ENCODE data around the gene WFDC8.

WFDC8 gene

GRCh38 chr20:45547206-45547770 is 31.8 kb downstream of the WFDC8 start, which contains the start of gene EPPIN:
Gene EPPIN, minus strand, starts transcription at chr20:45547401. Its CDS starts 44 bp downstream, at chr20:45547357.
- DNase-seq (ENCODE audit: low spot score) = no peak

- DNase-seq (ENCODE audit: low spot score) = no peak
Measured at GRCh38 chr20:45545754-45546453, 33.2 kb downstream of the WFDC8 start.

- no peak for DNase-seq (ENCODE audit: low spot score)
Measured at GRCh38 chr20:45545351-45545750, 33.7 kb downstream of the WFDC8 start.

GRCh38 chr20:45539382-45539781 is 39.7 kb downstream of the WFDC8 start, which contains the start of gene WFDC6:
Gene WFDC6, minus strand, starts transcription at chr20:45539482. Its CDS starts 75 bp downstream, at chr20:45539407.
- no peak for DNase-seq (ENCODE audit: low spot score)

- DNase-seq (ENCODE audit: low spot score) = no peak
Measured at GRCh38 chr20:45538209-45538799, 40.8 kb downstream of the WFDC8 start.

- no peak for DNase-seq (ENCODE audit: low spot score)
Measured at GRCh38 chr20:45527294-45527693, 51.8 kb downstream of the WFDC8 start.

GRCh38 chr20:45523821-45524220 is 55.3 kb downstream of the WFDC8 start:
- DNase-seq (ENCODE audit: low spot score) = no peak

GRCh38 chr20:45518282-45518681 is 60.8 kb downstream of the WFDC8 start:
- DNase-seq (ENCODE audit: low spot score) = no peak

- no peak for DNase-seq (ENCODE audit: low spot score)
Measured at GRCh38 chr20:45515147-45515913, 63.8 kb downstream of the WFDC8 start, which contains the start of gene SPINT3. Gene SPINT3, minus strand, starts transcription at chr20:45515622. Its CDS starts 14 bp downstream, at chr20:45515608.

- no peak for DNase-seq (ENCODE audit: low spot score)
Measured at GRCh38 chr20:45510242-45510862, 68.7 kb downstream of the WFDC8 start.

GRCh38 chr20:45509091-45509490 is 70.0 kb downstream of the WFDC8 start:
- DNase-seq (ENCODE audit: low spot score) = no peak

- DNase-seq (ENCODE audit: low spot score) = no peak
Measured at GRCh38 chr20:45508068-45508886, 70.8 kb downstream of the WFDC8 start.

GRCh38 chr20:45507011-45507820 is 71.9 kb downstream of the WFDC8 start:
- DNase-seq (ENCODE audit: low spot score) = no peak

GRCh38 chr20:45506398-45506797 is 72.7 kb downstream of the WFDC8 start:
- no peak for DNase-seq (ENCODE audit: low spot score)

- DNase-seq (ENCODE audit: low spot score) = no peak
Measured at GRCh38 chr20:45503403-45503802, 75.7 kb downstream of the WFDC8 start.

GRCh38 chr20:45502561-45502960 is 76.5 kb downstream of the WFDC8 start:
- DNase-seq (ENCODE audit: low spot score) = no peak

All from CD4-positive, alpha-beta T cell treated with Interleukin-15 for 4 hours (primary cell).